Activated T-helper 9 cell treated with anti-CD3 and anti-CD28 coated beads, Interleukin-2, amount 50 U/mL, for 16 hours (primary cell): ENCODE data around the gene CRYGB.
"Not testable (repeated sequence)": the region's sequence is repeated elsewhere in the genome, so short reads cannot be mapped to it uniquely, and the experiment has no call there.

Experiments
- DNase-seq: peaks from one replicate; pipeline ENCODE4 v3.0.0-alpha.2; 2020; ENCODE audit warnings: low read depth

The CRYGB gene

DNA sequence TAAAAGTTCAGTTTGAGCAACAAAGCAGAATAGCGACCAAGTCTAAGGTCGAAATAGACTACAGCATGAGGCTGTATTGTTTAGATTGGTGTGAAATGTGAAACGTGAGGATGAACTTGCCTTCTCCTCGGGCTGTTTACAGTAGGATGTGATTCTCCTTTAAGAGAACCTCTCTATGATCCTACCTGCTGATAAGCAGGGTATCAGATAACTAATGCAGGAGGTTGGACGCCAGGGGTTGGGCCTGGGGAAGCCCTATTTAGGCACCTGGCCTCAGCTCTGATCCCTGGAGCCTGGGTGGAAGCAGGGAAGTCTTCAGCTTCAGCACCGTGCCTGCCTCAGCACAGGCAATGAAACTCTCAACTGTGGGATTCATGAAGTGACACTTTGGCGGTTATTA, 33.0 kb downstream of the CRYGB start:
- no peak for DNase-seq

DNA sequence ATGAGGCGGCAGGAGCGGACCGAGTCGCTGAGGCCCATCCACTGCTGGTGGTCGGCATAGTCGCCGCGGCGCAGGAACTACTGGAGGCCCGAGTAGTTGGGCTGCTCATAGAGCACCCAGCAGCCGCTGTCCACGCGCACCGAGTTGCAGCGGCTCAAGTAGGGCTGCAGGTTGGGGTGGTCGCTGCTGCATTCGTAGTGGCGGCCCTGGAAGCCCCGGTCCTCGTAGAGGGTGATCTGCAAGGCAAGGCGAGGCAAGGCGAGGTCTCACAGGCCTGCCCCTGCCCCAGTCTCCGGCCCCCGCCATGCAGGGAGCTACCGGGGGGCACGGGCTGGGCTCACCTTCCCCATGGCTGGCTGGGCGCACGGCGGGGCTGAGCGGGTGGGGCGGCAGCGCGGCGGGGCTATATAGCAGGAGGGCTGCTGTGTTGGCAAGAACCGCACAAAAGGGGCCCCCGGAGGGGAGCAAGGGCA, 33.6 kb downstream of the CRYGB start:
- DNase-seq, result not testable (repeated sequence)

DNA sequence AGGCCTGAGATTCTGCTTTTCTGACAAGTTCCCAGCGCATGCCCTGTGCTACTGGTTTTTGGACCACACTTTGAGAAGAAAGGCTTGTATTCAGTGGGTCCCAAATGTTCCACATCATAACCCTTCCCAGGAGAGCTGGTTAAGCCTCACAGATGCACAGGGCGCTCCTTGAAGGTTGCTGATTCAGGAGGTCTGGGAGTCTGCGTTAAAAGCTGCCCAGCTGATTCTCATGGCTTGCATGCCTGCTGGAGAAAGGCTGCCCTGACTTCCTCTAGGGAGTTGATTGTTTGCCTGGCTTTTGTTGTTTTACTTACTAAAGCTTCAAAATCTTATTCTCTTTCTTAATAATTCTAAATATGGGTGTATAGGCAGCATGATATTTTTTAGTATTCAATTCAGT, 42.3 kb downstream of the CRYGB start:
- no peak for DNase-seq

DNA sequence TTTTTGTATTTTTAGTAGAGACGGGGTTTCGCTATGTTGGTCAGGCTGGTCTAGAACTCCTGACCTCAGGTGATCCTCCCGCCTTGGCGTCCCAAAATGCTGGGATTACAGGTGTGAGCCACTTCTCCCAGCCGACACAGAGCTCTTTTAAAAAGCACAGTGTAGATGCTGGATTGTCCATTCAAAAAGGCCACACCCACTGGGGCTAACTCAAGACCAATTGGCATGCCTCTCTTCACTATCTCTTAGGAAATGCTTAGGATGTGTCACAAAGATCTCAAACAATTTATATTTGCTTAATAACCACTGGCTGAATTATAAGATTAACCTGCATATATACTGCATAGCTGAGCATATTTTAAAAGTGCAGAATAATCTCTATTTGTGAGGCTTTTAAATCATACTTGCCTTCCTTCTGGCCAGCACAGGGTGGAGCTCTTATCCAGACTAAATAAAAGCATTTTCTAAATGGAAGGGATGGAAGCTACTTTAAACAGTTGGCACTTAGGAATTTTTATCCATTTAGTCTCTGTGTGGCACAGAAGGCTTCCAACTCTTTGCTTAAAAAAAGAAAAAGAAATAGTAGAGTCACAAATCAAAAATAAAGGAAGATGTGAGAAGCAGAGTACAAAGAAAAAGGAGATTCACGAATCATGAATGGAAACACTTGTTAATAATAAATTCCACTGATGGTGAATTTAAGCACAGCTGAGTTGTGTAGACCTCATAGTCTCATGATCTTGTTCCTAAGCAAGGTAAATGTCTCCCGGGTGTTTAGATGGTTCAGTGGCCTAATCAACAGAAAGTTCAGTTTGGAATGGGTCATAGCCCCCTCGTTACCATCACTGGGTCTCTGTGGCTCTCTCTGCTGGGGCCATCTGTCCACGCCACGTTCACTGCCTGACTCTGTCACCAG, 44.0 kb downstream of the CRYGB start:
- DNase-seq, result no peak

DNA sequence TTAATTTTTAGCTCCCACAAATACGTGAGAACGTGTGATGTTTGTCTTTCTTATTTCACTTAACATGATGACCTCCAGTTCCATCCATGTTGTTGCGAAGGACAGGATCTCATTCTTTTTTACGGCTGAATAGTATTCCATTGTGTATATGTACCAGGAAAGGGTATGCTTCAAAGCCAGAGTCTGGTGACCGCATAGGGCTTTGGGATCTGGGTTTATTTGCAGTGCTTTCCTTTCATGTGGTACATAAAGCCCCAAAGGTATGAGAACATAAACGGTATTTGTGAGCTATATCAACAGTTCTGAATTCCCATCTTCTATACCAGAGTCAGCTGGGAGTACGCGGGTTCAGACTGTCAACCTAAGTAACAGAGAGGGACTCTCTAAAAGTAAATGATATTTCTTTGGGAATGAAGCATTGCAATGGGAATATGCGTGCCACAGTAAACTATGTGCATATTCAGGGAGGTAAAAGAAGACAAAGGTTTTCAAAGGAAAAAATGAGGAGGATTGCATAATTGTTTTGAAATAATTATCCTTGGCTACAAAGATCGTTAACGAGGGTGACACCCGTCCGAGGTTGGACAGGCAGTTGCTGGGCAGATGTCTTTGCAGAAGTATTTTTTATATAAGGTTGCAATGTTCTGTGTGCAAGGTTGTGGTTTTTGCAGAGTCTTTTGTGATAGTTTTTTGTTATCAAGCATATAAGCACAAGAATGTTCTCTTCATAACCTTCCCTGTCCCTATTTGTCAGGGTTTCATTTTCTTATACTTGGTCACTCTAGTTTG, 46.1 kb downstream of the CRYGB start:
- no peak for DNase-seq

DNA sequence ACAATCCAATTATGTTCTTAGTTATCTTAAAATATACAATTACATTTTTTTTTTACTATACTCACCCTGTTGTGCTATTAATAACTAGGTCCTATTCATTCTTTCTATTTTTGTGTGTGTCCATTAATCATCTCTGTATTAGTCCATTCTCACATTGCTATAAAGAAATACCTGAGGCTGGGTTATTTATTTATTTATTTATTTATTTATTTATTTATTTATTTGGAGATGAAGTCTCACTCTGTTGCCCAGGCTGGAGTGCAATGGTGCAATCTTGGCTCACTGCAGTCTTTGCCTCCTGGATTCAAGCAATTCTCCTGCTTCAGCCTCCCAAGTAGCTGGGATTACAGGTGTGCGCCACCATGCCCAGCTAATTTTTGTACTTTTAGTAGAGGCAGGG, 47.3 kb downstream of the CRYGB start:
- not testable (repeated sequence) for DNase-seq

DNA sequence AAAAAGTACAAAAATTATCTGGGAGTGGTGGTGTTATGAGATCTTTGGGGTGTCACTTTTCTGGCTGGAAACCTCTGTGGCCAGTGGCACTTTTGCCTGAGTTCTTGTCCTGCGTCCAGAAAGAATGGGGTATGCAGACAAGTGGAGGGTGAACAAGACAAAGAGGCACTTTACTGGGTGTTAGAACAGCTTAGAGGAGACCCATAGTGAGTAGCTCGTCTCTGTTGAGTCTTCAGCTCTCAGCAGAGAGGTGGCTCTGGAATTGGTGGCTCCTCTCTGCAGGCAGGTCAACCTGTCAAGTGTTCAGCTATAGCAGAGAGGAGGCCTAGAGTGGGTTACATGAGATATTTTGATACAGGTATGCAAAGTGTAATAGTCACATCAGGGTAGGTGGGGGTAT, 47.7 kb downstream of the CRYGB start:
- DNase-seq, result no peak

DNA sequence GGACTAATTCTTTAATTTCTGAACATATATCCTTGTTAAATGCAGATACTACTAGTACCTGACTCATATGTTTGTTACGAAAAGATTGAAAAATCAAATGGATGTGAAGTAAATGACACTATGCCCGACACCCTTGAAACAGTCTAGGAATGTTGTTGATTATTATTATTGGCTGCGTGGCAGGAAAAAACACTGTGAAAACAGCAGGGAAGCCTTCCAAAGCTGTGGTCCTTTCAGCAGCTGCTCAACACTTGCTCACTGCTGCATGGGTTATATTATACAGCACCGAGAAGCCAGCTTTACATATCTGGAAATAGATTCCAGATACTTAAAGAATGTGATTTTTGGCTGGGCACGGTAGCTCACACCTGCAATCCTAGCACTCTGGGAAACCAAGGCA, 48.2 kb downstream of the CRYGB start:
- no peak for DNase-seq

GRCh38 chr2:208097313-208097712, 48.6 kb downstream of the CRYGB start:
- DNase-seq, result no peak

DNA sequence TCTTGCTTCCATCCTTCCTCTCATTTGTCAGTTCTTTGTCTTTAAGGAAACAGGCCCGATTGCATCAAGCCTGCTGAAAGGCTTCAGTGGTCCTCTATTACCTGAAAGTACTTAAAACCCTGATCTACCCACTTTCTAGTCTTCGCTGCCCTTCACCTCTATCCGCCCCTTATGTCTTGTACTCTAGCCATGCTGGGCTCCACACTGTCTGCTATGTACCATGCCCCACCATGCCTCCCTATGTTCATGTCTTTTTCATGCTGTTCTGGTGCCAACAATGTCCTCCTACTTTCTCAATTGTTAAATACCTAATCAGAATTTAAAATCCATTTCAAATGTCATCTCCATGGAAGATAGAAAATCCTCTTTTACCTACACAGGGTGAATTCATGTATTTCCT, 49.9 kb downstream of the CRYGB start:
- DNase-seq, result no peak

- no peak for DNase-seq
Observed at GRCh38 chr2:208093128-208093527, 52.8 kb downstream of the CRYGB start.
